RWPE2 (cell line): ENCODE results near the gene SOST.

Experiments
- ATAC-seq: fragments of 200-7000 bp; cut with Tn5 transposase; 3 replicates; pipeline ENCODE4 v1.9.1; 2021; ENCODE audit warnings: low read depth
- DNase-seq: peaks from one replicate; pipeline ENCODE4 v3.0.0-alpha.2; 2020; ENCODE audit warnings: low spot score
- H3K27ac ChIP-seq: fragments of 450-650 bp; 2 replicates; pipeline ENCODE4 v1.5.1; 2017; ENCODE audit warnings: mild to moderate bottlenecking; ENCODE audit not compliant: poor library complexity, severe bottlenecking
- H3K27me3 ChIP-seq: fragments of 250-450 bp; sonication (Bioruptor Pico); 2 replicates; pipeline ENCODE4 v1.5.1; 2021; ENCODE audit warnings: mild to moderate bottlenecking, moderate library complexity; ENCODE audit not compliant: insufficient read depth, poor library complexity, severe bottlenecking
- H3K36me3 ChIP-seq: fragments of 250-450 bp; sonication (Bioruptor Pico); 2 replicates; pipeline ENCODE4 v1.5.1; 2020; ENCODE audit warnings: low read depth, mild to moderate bottlenecking, moderate library complexity
- H3K4me1 ChIP-seq: fragments of 250-450 bp; sonication (Bioruptor Pico); 2 replicates; pipeline ENCODE4 v1.5.1; 2021; ENCODE audit warnings: mild to moderate bottlenecking, moderate library complexity; ENCODE audit not compliant: insufficient read depth, poor library complexity, severe bottlenecking
- H3K4me3 ChIP-seq: fragments of 250-450 bp; sonication (Bioruptor Pico); 2 replicates; pipeline ENCODE4 v1.5.1; 2021; ENCODE audit warnings: mild to moderate bottlenecking, moderate library complexity; ENCODE audit not compliant: severe bottlenecking
- H3K9me3 ChIP-seq: fragments of 250-450 bp; sonication (Bioruptor Pico); 2 replicates; pipeline ENCODE4 v1.5.1; 2021; ENCODE audit warnings: mild to moderate bottlenecking, moderate library complexity; ENCODE audit not compliant: severe bottlenecking
- CTCF ChIP-seq: fragments of 450-650 bp; IDR thresholded peaks from one replicate; pipeline ENCODE4 v1.5.1; 2017; ENCODE audit warnings: mild to moderate bottlenecking, moderate library complexity; ENCODE audit not compliant: poor library complexity, severe bottlenecking

SOST gene

GRCh38 chr17:43728081-43728480 lies 30.5 kb downstream of the SOST start:
- H3K9me3 ChIP-seq: no peaks in the 10 kb centered on the region
- no peak overlapping the region for H3K4me3 ChIP-seq
- no peaks in the 10 kb centered on the region for H3K4me1 ChIP-seq
- H3K27me3 ChIP-seq: no peaks in the 10 kb centered on the region
- TF ChIP-seq CTCF: no peak
- DNase-seq (no peak), ATAC-seq (no peak)
- no peaks in the 10 kb centered on the region for H3K36me3 ChIP-seq
- no peak overlapping the region for H3K27ac ChIP-seq

GRCh38 chr17:43723697-43724359 lies 34.8 kb downstream of the SOST start:
- no peak overlapping the region for H3K4me3 ChIP-seq
- DNase-seq: no peak
- H3K9me3 ChIP-seq: no peaks in the 10 kb centered on the region
- H3K27me3 ChIP-seq: no peaks in the 10 kb centered on the region
- H3K36me3 ChIP-seq: no peaks in the 10 kb centered on the region
- no peak for TF ChIP-seq CTCF
- ATAC-seq: peak; percentile 72
- no peak overlapping the region for H3K27ac ChIP-seq
- H3K4me1 ChIP-seq: no peaks in the 10 kb centered on the region

GRCh38 chr17:43722870-43723665 lies 35.5 kb downstream of the SOST start:
- Histone ChIP-seq H3K4me1 (no peaks in the 10 kb centered on the region), H3K9me3 (no peaks in the 10 kb centered on the region), H3K4me3 (no peak overlapping the region), H3K27ac (no peak overlapping the region), H3K36me3 (no peaks in the 10 kb centered on the region), H3K27me3 (no peaks in the 10 kb centered on the region)
- ATAC-seq (no peak), DNase-seq (no peak)
- TF ChIP-seq CTCF: no peak

- Histone ChIP-seq H3K4me1 (no peaks in the 10 kb centered on the region), H3K27me3 (no peaks in the 10 kb centered on the region)
Observed at GRCh38 chr17:43722269-43722619, 36.3 kb downstream of the SOST start.

More at GRCh38 chr17:43722269-43722619, 36.3 kb downstream of the SOST start:
- no peaks in the 10 kb centered on the region for H3K36me3 ChIP-seq
- DNase-seq (no peak), ATAC-seq (no peak)
- H3K27ac ChIP-seq: no peak overlapping the region
- TF ChIP-seq CTCF: no peak
- H3K4me3 ChIP-seq: no peak overlapping the region
- H3K9me3 ChIP-seq: no peaks in the 10 kb centered on the region
